Gastroesophageal sphincter (tissue), 4 donors: ENCODE measurements around the gene HSPA1B. TPM values are rescaled to one million over a fixed set of nuclear protein-coding genes. Genes with fewer than 3 reads are reported as not detected.
"Not testable (repeated sequence)": the region's sequence is repeated elsewhere in the genome, so short reads cannot be mapped to it uniquely, and the experiment has no call there.

Experiments
- ATAC-seq: fragments of 150-250 bp; one replicate; pipeline ENCODE4 v1.9.1; 2016; ENCODE audit warnings: mild to moderate bottlenecking, moderate library complexity
- H3K27ac ChIP-seq, 4 donors: fragments of 200-600 bp; sonication (generic) in 3 of 4; 1 replicate in 3 of 4; 2 replicates in 1 of 4; pipeline ENCODE4 v1.5.1; 2016 to 2019
- H3K27me3 ChIP-seq: fragments of 200-600 bp; sonication (generic); one replicate; pipeline ENCODE4 v1.5.1; 2019
- H3K36me3 ChIP-seq, 2 donors: fragments of 200-600 bp; sonication (generic); one replicate each; pipeline ENCODE4 v1.5.1; 2019; ENCODE audit warnings: control low read depth in 1 of 2
- H3K4me1 ChIP-seq, 3 donors: fragments of 200-600 bp; sonication (generic); 1 replicate in 2 of 3; 2 replicates in 1 of 3; pipeline ENCODE4 v1.5.1; 2016 to 2019; ENCODE audit warnings: control low read depth in 2 of 3
- H3K4me3 ChIP-seq, 2 donors: fragments of 200-600 bp; sonication (generic); one replicate each; pipeline ENCODE4 v1.5.1; 2019; ENCODE audit warnings: mild to moderate bottlenecking in 1 of 2, moderate library complexity in 1 of 2
- H3K9me3 ChIP-seq, 3 donors: fragments of 200-600 bp; sonication (generic); one replicate each; pipeline ENCODE4 v1.5.1; 2017 to 2019; ENCODE audit warnings: control low read depth in 2 of 3
- EP300 ChIP-seq: sonication (generic); formaldehyde crosslinking; IDR thresholded peaks from one replicate; pipeline ENCODE4 v1.6.1; 2017; ENCODE audit warnings: antibody characterized with exemption, mild to moderate bottlenecking
- POLR2A ChIP-seq, 2 donors: fragments of 450-650 bp; IDR thresholded peaks; one replicate each; pipeline ENCODE4 v1.6.1; 2017; ENCODE audit warnings: antibody characterized with exemption in 2 of 2, mild to moderate bottlenecking in 2 of 2, moderate library complexity in 1 of 2
- POLR2AphosphoS5 ChIP-seq: sonication (generic); formaldehyde crosslinking; IDR thresholded peaks from one replicate; pipeline ENCODE4 v1.6.1; 2017; ENCODE audit warnings: antibody characterized with exemption
- WGBS, 2 donors: methylation state at CpG; one replicate each; pipeline ENCODE4 v1.1.5; 2018; ENCODE audit warnings: low coverage in 1 of 2; 5-methylcytosine and 5-hydroxymethylcytosine counted together
- total RNA-seq, 4 donors: library from RNA; depleted of rRNA; stranded (reverse); fragments of >200 nt; gene quantifications; one replicate each; pipeline ENCODE4 v1.1.0, GENCODE V29; 2016
- TF ChIP-seq, protein P1 (sequence below), 4 experiments: fragments of 200-600 bp in 2 of 4; fragments of 450-650 bp in 2 of 4; sonication (generic) in 1 of 4; IDR thresholded peaks; one replicate each; pipeline ENCODE4 v1.5.1; 2017 to 2019; ENCODE audit warnings: antibody characterized with exemption in 4 of 4, mild to moderate bottlenecking in 2 of 4, moderate library complexity in 2 of 4

Gene HSPA1B
- total RNA-seq, 4 donors from 2014 or later: 198 to 260 (median 219) TPM

DNA sequence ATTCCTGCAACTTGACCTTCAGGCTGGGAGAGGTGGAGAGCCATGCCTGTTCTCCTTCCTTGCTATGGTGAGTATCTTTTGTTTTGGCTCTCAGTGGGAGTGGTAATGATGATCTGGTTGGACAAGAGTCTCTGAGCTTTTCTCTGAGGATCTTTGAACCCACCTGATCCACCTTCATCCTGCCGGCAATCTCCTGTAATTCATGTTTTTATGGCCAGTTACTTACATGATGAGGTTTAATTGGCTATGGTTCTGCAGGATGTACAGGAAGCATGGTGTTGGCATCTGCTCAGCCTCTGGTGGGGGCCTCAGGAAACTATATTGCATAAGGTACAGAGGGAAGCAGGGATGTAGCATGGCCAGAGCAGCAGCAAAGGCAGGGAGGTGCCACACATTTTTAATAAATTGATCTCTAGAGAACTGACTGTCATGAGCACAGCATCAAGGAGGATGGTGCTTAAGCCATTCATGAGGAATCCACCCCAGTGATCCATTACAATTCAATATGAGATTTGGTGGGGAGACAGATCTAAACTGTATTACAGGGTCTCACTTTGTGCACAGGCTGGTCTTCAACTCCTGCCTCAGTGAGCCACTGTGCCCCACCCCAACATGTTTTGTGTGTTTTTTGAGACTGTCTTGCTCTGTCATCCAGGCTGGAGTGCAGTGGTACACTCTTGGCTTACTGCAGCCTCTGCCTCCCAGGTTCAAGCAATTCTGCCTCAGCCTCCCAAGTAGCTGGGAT lies 10.0 kb downstream of the HSPA1B start:
- Histone ChIP-seq H3K36me3 (peaks cover 0 to 54% of the 10 kb centered on the region in 2 donors), H3K9me3 (no peaks in the 10 kb centered on the region), H3K4me3 (no peak overlapping the region), H3K4me1 (peaks cover 4 to 57% (median 23%) of the 10 kb centered on the region in 3 donors), H3K27ac (peak overlapping the region in 3 of 4 donors; percentile 69 to 95 (median 95)), H3K27me3 (no peaks in the 10 kb centered on the region)
- no peak for TF ChIP-seq POLR2A (IDR thresholded peaks at IDR 0.05)
- TF ChIP-seq, protein P1, sequence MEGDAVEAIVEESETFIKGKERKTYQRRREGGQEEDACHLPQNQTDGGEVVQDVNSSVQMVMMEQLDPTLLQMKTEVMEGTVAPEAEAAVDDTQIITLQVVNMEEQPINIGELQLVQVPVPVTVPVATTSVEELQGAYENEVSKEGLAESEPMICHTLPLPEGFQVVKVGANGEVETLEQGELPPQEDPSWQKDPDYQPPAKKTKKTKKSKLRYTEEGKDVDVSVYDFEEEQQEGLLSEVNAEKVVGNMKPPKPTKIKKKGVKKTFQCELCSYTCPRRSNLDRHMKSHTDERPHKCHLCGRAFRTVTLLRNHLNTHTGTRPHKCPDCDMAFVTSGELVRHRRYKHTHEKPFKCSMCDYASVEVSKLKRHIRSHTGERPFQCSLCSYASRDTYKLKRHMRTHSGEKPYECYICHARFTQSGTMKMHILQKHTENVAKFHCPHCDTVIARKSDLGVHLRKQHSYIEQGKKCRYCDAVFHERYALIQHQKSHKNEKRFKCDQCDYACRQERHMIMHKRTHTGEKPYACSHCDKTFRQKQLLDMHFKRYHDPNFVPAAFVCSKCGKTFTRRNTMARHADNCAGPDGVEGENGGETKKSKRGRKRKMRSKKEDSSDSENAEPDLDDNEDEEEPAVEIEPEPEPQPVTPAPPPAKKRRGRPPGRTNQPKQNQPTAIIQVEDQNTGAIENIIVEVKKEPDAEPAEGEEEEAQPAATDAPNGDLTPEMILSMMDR (IDR thresholded peaks at IDR 0.05): no peak
- TF ChIP-seq EP300: no peak
- TF ChIP-seq POLR2AphosphoS5: no peak
- no peak for ATAC-seq
- WGBS, 2 donors: 75% methylated on average over 1 of the region's 1 CpG; no CpG with 5 or more reads in 1 of the 2 donors

DNA sequence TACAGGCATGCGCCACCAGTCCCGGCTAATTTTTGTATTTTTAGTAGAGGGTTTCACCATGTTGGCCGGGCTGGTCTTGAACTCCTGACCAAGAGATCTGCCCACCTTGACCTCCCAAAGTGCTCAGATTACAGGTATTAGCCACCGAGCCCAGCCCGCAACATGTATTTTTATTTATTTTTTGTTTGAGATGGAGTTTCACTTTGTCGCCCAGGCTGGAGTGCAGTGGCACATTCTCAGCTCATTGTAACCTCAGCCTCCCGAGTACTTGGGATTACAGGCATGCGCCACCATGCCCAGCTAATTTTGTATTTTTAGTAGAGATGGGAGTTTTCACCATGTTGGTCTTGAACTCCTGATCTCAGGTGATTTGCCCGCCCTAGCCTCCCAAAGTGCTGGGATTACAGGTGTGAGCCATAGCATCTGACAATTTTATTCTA lies 10.6 kb downstream of the HSPA1B start:
- not testable (repeated sequence) for H3K4me3 ChIP-seq, H3K27me3 ChIP-seq, H3K9me3 ChIP-seq, ATAC-seq
- 76 to 93% methylated on average over 8 to 9 of the region's 9 CpGs for WGBS, 2 donors
- Histone ChIP-seq H3K4me1 (peaks cover 4 to 51% (median 23%) of the 10 kb centered on the region in 3 donors), H3K27ac (peak overlapping the region in 2 of 4 donors; percentile 17 to 95), H3K36me3 (peaks cover 0 to 60% of the 10 kb centered on the region in 2 donors)

DNA sequence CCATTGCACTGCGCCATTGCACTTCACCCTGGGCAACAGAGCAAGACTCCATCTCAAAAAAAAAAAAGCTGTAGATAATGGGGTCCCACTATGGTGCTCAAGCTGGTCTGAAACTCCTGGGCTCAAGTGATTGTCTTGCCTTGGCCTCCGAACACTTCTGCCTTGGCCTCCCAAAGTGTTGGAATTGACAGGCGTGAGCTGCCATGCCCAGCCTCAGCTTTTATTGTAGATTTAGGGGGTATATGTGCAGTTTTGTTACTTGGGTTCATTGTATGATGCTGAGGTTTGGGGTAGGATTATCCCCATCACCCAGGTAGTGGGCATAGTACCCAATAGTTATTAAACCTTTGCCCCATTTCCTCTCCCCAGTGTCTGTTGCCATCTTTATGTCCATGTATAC lies 11.4 kb downstream of the HSPA1B start:
- 89 to 92% methylated on average over 2 of the region's 3 CpGs for WGBS, 2 donors
- Histone ChIP-seq H3K36me3 (peaks cover 0 to 61% of the 10 kb centered on the region in 2 donors), H3K27ac (no peak overlapping the region), H3K4me3 (no peak overlapping the region), H3K4me1 (peaks cover 4 to 44% (median 18%) of the 10 kb centered on the region in 3 donors), H3K9me3 (no peaks in the 10 kb centered on the region), H3K27me3 (no peaks in the 10 kb centered on the region)
- TF ChIP-seq POLR2AphosphoS5 (no peak), EP300 (no peak), POLR2A (IDR thresholded peaks at IDR 0.05) (no peak)
- TF ChIP-seq, protein P1 (IDR thresholded peaks at IDR 0.05): no peak
- ATAC-seq: no peak

DNA sequence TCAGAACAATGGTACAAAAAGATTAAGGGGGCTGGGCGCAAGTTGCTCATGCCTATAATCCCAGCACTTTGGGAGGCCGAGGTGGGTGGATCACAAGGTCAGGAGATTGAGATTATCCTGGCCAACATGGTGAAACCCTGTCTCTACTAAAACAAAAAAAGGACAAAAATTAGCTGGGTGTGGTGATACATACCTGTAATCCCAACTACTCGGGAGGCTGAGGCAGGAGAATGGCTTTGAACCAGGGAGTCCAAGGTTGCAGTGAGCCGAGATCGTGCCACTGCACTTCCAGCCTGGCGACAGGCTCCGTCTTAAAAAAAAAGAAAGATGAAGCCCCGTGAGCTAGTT lies 12.2 kb downstream of the HSPA1B start:
- H3K27ac ChIP-seq, H3K4me3 ChIP-seq, H3K27me3 ChIP-seq, ATAC-seq, H3K9me3 ChIP-seq: not testable (repeated sequence)
- H3K36me3 ChIP-seq: peaks cover 0 to 61% of the 10 kb centered on the region in 2 donors
- 65 to 74% methylated on average over 4 to 8 of the region's 8 CpGs for WGBS, 2 donors
- H3K4me1 ChIP-seq: peaks cover 4 to 39% (median 17%) of the 10 kb centered on the region in 3 donors

DNA sequence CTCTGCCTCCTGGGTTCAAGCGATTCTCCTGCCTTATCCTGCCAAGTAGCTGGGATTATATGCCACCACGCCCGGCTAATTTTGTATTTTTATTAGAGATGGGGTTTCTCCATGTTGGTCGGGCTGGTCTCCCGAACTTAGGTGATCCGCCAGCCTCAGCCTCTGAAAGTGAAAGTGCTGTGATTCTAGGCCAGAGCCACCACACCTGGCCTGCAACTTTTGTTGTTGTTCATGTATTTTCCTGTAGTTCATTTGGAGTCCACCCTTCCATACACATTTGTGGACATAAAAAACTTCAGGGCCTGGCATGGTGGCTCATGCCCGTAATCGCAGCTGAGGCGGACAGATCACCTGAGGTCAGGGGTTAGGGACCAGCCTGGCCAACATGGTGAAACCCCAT lies 14.5 kb downstream of the HSPA1B start:
- H3K4me1 ChIP-seq: peaks cover 0 to 21% (median 4%) of the 10 kb centered on the region in 3 donors
- no peak overlapping the region for H3K27ac ChIP-seq
- H3K9me3 ChIP-seq: no peaks in the 10 kb centered on the region
- WGBS, 2 donors: 91 to 93% methylated on average over 3 to 6 of the region's 9 CpGs
- H3K36me3 ChIP-seq: peaks cover 0 to 56% of the 10 kb centered on the region in 2 donors
- no peaks in the 10 kb centered on the region for H3K27me3 ChIP-seq
- no peak for ATAC-seq
- H3K4me3 ChIP-seq: no peak overlapping the region
- TF ChIP-seq, protein P1 (IDR thresholded peaks at IDR 0.05): no peak
- TF ChIP-seq POLR2AphosphoS5: no peak
- TF ChIP-seq EP300: no peak
- no peak for TF ChIP-seq POLR2A (IDR thresholded peaks at IDR 0.05)

DNA sequence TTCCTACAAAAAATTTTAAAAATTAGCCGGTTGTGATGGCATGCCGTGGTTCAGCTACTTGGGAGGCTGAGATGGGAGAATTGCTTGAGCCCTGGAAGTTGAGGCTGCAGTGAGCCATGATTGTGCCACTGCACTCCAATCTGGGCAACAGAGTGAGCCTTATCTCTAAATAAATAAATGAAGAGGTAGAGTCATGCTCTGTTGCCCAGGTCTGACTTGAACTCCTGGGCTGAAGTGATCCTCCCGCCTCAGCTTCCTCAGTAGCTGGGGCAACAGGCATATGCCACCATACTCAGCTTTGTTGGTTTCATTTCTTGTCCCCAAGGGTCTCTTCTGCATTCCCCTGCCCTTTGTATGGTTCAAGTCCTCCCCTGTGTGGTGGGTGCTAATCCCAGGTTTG lies 17.0 kb downstream of the HSPA1B start:
- no peak overlapping the region for H3K27ac ChIP-seq
- H3K4me1 ChIP-seq: no peaks in the 10 kb centered on the region
- peaks cover 0 to 31% of the 10 kb centered on the region in 2 donors for H3K36me3 ChIP-seq
- 97% methylated on average over 3 of the region's 3 CpGs; no CpG with 5 or more reads in 1 of the 2 donors for WGBS, 2 donors
- no peak for ATAC-seq
- H3K9me3 ChIP-seq: no peaks in the 10 kb centered on the region
- TF ChIP-seq, protein P1 (IDR thresholded peaks at IDR 0.05): no peak
- no peak for TF ChIP-seq EP300
- no peak for TF ChIP-seq POLR2A (IDR thresholded peaks at IDR 0.05)
- no peak for TF ChIP-seq POLR2AphosphoS5
- no peak overlapping the region for H3K4me3 ChIP-seq
- H3K27me3 ChIP-seq: no peaks in the 10 kb centered on the region
